Brain pericyte (primary cell): ENCODE measurements around the gene UNC50.
"Not testable (repeated sequence)": the region's sequence is repeated elsewhere in the genome, so short reads cannot be mapped to it uniquely, and the experiment has no call there.

ENCODE experiments used
- DNase-seq: peaks from one replicate; pipeline ENCODE4 v3.0.0-alpha.2; 2012; ENCODE audit warnings: low read depth, low spot score

UNC50 gene

GRCh38 chr2:98576666-98577312 lies 31.6 kb upstream of the UNC50 start:
- no peak for DNase-seq

- DNase-seq, result no peak
Measured at GRCh38 chr2:98577313-98577712, 31.1 kb upstream of the UNC50 start.

- no peak for DNase-seq
Measured at GRCh38 chr2:98578231-98578630, 30.2 kb upstream of the UNC50 start.

- DNase-seq, result no peak
Measured at GRCh38 chr2:98579926-98580325, 28.5 kb upstream of the UNC50 start.

- no peak for DNase-seq
Measured at GRCh38 chr2:98580656-98581284, 27.6 kb upstream of the UNC50 start.

- DNase-seq, result no peak
Measured at GRCh38 chr2:98582523-98582922, 25.9 kb upstream of the UNC50 start.

- no peak for DNase-seq
Measured at GRCh38 chr2:98583276-98583675, 25.1 kb upstream of the UNC50 start.

- no peak for DNase-seq
Measured at GRCh38 chr2:98583816-98584618, 24.4 kb upstream of the UNC50 start.

- no peak for DNase-seq
Measured at GRCh38 chr2:98585386-98585785, 23.0 kb upstream of the UNC50 start.

- DNase-seq, result no peak
Measured at GRCh38 chr2:98586551-98587140, 21.7 kb upstream of the UNC50 start.

GRCh38 chr2:98588880-98589431 lies 19.4 kb upstream of the UNC50 start:
- no peak for DNase-seq

- DNase-seq, result no peak
Measured at GRCh38 chr2:98589489-98589888, 18.9 kb upstream of the UNC50 start.

- no peak for DNase-seq
Measured at GRCh38 chr2:98592565-98592964, 15.8 kb upstream of the UNC50 start.

GRCh38 chr2:98594665-98595064 lies 13.7 kb upstream of the UNC50 start:
- DNase-seq, result not testable (repeated sequence)

- no peak for DNase-seq
Measured at GRCh38 chr2:98598781-98599428, 9.5 kb upstream of the UNC50 start.

GRCh38 chr2:98601532-98602132 lies 6.8 kb upstream of the UNC50 start:
- no peak for DNase-seq

- no peak for DNase-seq
Measured at GRCh38 chr2:98604547-98604946, 3.8 kb upstream of the UNC50 start.

GRCh38 chr2:98605076-98605475 lies 3.3 kb upstream of the UNC50 start:
- no peak for DNase-seq

GRCh38 chr2:98606431-98606830 lies 2.0 kb upstream of the UNC50 start:
- DNase-seq, result no peak

GRCh38 chr2:98607104-98607503 lies 1.3 kb upstream of the UNC50 start:
- no peak for DNase-seq

GRCh38 chr2:98607741-98608115 lies 661 bp upstream of the UNC50 start:
- no peak for DNase-seq
